ENCODE results near the gene RRP12. TPM values are rescaled to one million over a fixed set of nuclear protein-coding genes. Genes with fewer than 3 reads are reported as not detected.

The RRP12 gene
- total RNA-seq, 1 donor from 2014 or later: 104 TPM

DNA sequence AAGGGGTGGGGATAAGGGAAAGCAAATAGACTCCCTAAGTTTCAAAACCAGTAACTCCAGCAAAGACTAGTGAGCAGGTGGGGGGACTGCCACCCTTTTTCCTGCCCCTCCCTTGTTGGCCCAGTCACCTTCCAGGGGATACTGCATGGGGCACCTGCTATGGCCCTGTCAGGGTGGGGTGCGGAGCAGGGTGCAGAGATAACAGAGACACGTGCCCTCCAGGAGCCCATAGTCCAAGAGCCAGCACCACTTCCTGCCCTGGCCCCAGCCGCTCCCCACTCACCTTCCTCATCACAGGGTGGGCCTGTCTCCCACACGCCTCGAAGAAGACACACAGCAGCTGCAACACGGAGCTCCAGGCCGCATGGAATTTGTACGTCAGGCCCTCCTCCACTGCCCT is 20.6 kb downstream of the RRP12 start:
- peaks cover 21% of the 10 kb centered on the region for H3K36me3 Mint-ChIP-seq (ENCODE audit: low read depth)
- no peaks in the 10 kb centered on the region for H3K9me3 Mint-ChIP-seq
- intact Hi-C loops (cut with micrococcal nuclease): no loop called here
- DNase-seq (ENCODE audit: low spot score): no peak
- H3K4me1 Mint-ChIP-seq (ENCODE audit: low read depth): no peaks in the 10 kb centered on the region
- no peak overlapping the region for H3K4me3 Mint-ChIP-seq
- no peak overlapping the region for H3K27ac Mint-ChIP-seq
- H3K27me3 Mint-ChIP-seq (ENCODE audit: insufficient read depth): no peaks in the 10 kb centered on the region

DNA sequence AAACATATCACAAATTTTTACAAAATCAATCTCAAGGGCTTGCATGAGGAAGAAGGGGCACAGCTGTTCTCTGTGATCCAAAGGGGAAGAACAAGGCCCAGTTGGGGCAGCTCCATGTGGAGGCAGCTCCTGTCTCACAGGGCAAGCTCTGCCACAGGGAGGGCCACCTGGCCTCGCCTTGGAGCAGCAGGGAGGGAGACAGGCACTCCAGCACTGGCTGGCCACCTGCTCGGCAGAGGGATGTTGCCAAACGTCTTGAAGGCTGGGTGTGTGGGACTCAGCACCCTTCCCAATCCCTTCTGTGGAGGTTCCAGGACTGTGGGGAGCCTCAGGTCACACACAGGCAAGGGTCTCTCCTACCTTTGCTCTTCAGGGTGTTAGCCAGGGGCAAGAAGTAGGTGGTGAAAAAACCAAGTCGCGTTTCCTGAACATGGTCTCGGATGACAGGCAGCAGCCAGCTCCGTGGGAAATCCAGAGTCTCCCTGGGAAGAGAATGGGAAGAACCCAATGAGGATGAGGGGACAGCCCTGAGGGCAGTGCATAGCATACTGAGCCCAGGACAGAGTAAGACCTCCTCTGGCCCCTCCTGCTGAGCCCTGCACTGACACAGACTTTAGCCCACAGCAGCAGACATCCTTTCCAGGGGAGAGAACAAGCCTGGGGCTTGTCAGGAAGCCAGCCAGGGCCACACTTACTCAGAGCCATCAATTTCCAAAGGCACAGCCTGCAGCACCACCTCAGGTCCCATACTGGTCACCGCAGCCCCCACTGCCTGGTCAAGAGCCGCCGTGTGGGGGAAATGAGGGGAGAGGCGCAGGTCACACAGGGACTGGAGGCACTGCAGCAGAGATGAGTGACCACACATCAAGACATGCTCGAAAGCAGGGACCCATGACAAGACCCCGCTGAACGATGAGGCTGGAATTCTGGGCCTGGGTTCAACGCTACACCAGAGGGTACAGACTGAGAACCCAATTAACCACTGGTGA is 21.9 kb downstream of the RRP12 start:
- DNase-seq (ENCODE audit: low spot score): no peak
- no peak overlapping the region for H3K4me3 Mint-ChIP-seq
- H3K36me3 Mint-ChIP-seq (ENCODE audit: low read depth): peaks cover 20% of the 10 kb centered on the region
- no peaks in the 10 kb centered on the region for H3K9me3 Mint-ChIP-seq
- no peaks in the 10 kb centered on the region for H3K4me1 Mint-ChIP-seq (ENCODE audit: low read depth)
- no peak overlapping the region for H3K27ac Mint-ChIP-seq
- intact Hi-C loops (cut with micrococcal nuclease): no loop called here
- H3K27me3 Mint-ChIP-seq (ENCODE audit: insufficient read depth): no peaks in the 10 kb centered on the region

DNA sequence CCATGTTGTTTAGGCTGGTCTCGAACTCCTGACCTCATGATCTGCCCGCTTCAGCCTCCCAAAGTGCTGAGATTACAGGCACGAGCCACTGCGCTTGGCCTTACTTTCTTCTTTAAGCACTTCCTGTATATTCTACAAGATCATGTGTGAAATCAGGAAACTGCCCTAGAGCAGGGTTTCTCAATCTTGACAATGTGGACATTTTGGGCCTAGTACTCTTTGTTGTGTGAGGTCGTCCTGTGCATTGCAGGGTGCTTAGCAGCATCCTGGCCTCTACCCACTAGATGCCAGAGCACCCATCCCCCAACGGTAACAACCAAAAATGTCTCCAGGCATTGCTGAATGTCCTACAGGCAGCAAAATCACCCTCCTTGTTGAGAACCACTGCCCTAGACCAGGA is 24.7 kb downstream of the RRP12 start:
- no peaks in the 10 kb centered on the region for H3K4me1 Mint-ChIP-seq (ENCODE audit: low read depth)
- H3K27me3 Mint-ChIP-seq (ENCODE audit: insufficient read depth): no peaks in the 10 kb centered on the region
- no peak overlapping the region for H3K27ac Mint-ChIP-seq
- peaks cover 21% of the 10 kb centered on the region for H3K36me3 Mint-ChIP-seq (ENCODE audit: low read depth)
- H3K4me3 Mint-ChIP-seq: no peak overlapping the region
- intact Hi-C loops (cut with micrococcal nuclease): no loop called here
- H3K9me3 Mint-ChIP-seq: no peaks in the 10 kb centered on the region
- no peak for DNase-seq (ENCODE audit: low spot score)

DNA sequence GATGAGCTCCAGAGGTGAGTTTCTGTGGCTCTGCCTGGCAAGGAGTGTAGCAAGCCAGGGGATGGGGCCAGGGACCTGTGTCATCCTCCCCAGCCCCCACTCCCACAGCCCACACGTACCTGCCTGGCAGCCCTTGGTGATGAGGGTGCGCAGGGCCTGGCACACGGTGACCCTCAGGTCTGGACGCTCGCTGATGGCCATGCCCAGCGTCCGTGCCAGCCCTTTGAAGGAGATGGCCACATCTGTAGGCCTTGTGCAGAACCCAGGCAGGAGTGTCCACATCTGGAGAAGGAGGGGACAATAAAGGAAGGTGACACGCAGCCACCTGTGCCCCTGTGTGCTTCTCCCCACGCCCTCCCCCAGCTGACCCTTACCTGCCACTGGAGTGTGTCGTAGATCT is 27.7 kb downstream of the RRP12 start:
- no peak for DNase-seq (ENCODE audit: low spot score)
- intact Hi-C loops (cut with micrococcal nuclease): no loop called here
- Mint-ChIP-seq H3K27ac (no peak overlapping the region), H3K4me1 (ENCODE audit: low read depth) (no peaks in the 10 kb centered on the region), H3K9me3 (no peaks in the 10 kb centered on the region), H3K36me3 (ENCODE audit: low read depth) (peaks cover 19% of the 10 kb centered on the region), H3K27me3 (ENCODE audit: insufficient read depth) (no peaks in the 10 kb centered on the region), H3K4me3 (no peak overlapping the region)

DNA sequence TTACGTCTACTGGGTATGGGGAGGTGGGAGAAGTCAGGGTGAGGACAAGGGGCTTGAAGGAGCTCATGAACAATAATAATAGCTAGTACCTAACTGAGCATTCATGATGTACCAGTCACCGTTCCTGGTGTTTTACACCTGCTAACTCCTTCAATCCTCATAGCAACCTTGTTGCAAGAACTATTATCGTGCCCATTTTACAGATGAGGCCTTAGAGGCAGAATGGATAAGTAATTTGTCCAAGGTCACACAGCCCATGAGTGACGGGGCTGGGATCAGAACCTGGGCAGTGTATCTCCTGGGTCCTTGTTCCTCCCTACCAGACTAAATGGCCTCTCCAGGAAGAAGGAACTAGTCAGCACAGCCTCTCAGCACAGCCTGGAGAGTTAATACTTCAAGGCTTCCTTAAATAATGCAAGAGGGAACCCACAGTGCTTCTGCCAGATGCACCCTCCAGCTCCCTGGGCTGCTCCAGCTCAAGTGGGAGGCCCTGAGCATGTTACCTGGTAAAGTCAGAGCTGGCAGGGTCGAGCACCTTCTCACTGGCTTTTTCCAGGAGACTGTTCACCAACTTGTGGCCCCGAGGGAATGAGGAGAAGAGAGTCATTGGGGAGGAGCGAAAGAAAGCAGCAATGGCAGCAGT is 28.8 kb downstream of the RRP12 start:
- intact Hi-C loops (cut with micrococcal nuclease): no loop called here
- DNase-seq (ENCODE audit: low spot score): no peak
- Mint-ChIP-seq H3K4me1 (ENCODE audit: low read depth) (no peaks in the 10 kb centered on the region), H3K27me3 (ENCODE audit: insufficient read depth) (no peaks in the 10 kb centered on the region), H3K9me3 (no peaks in the 10 kb centered on the region), H3K36me3 (ENCODE audit: low read depth) (peaks cover 21% of the 10 kb centered on the region), H3K27ac (no peak overlapping the region), H3K4me3 (no peak overlapping the region)

DNA sequence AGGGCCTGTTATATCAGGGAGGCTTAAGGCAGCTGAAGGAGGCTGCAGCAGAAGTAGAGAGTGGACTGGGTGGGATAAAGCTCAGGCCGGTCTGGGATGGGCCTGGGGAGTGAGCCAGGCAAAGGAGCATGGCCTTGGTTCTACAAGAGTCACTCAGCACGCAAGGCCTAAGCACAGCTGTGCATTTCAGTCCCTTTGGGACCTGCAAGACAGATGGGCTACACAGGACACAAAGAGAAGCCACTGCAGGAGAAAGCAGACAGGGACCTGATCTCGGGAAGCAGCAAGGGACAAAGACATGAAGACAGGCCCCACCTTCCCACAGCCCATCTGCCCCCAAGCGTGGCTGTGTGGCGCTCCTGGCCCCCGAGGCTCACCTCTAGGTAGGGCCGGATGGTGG is 29.4 kb downstream of the RRP12 start:
- Mint-ChIP-seq H3K4me1 (ENCODE audit: low read depth) (no peaks in the 10 kb centered on the region), H3K4me3 (no peak overlapping the region), H3K27ac (no peak overlapping the region), H3K27me3 (ENCODE audit: insufficient read depth) (no peaks in the 10 kb centered on the region), H3K9me3 (no peaks in the 10 kb centered on the region), H3K36me3 (ENCODE audit: low read depth) (peaks cover 23% of the 10 kb centered on the region)
- intact Hi-C loops (cut with micrococcal nuclease): no loop called here
- DNase-seq (ENCODE audit: low spot score): no peak

DNA sequence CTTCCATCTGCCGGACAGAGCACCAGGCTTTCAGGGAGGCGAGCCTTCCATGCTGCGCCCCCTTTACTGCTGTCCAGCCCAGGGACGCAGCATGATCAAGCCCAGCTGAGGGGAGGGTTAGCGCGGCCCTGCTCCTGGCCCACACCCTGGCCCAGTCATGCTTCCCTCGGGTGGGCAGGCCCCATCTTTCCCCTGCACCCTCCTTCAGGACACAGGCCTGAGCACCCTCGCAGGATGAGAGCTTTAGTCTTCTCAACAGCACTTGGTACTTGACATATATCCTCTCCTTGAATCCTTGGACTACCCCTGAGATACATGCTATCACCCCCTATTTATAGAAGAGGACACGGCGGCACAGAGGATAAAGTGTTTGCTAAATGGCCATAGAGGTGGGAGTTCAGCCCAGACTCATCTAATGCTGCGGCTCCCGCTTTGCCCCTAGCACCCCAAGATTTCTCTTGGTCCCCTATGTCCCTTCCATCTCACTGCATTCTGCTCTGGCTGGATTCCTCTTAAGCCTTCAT is 34.0 kb downstream of the RRP12 start:
- H3K36me3 Mint-ChIP-seq (ENCODE audit: low read depth): peaks cover 38% of the 10 kb centered on the region
- no peaks in the 10 kb centered on the region for H3K4me1 Mint-ChIP-seq (ENCODE audit: low read depth)
- no peaks in the 10 kb centered on the region for H3K9me3 Mint-ChIP-seq
- no peak for DNase-seq (ENCODE audit: low spot score)
- no peak overlapping the region for H3K27ac Mint-ChIP-seq
- no peak overlapping the region for H3K4me3 Mint-ChIP-seq
- H3K27me3 Mint-ChIP-seq (ENCODE audit: insufficient read depth): no peaks in the 10 kb centered on the region
- intact Hi-C loops (cut with micrococcal nuclease): no loop called here

DNA sequence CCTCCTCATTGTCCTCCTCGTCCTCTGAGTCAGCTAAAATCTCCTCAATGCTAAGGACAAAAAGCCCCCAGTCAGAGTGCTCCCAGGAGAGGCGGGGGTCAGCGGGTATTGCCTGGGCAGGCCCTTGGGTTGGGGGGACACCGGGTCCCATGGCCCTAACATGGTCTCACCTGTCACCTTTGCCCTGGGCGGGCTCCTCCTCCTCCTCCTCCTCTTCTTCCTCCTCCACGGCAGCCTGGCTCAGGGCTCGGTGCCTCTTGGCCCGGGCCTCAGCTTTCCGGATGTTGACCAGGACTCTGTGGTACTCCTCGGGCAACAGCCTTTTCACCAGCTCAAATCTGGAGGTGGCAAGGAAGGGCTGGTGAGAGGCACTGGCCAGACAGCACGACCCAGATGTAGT is 34.6 kb downstream of the RRP12 start:
- Mint-ChIP-seq H3K36me3 (ENCODE audit: low read depth) (peaks cover 37% of the 10 kb centered on the region), H3K4me1 (ENCODE audit: low read depth) (no peaks in the 10 kb centered on the region), H3K4me3 (no peak overlapping the region), H3K27ac (no peak overlapping the region), H3K9me3 (no peaks in the 10 kb centered on the region), H3K27me3 (ENCODE audit: insufficient read depth) (no peaks in the 10 kb centered on the region)
- no peak for DNase-seq (ENCODE audit: low spot score)
- intact Hi-C loops (cut with micrococcal nuclease): no loop called here

DNA sequence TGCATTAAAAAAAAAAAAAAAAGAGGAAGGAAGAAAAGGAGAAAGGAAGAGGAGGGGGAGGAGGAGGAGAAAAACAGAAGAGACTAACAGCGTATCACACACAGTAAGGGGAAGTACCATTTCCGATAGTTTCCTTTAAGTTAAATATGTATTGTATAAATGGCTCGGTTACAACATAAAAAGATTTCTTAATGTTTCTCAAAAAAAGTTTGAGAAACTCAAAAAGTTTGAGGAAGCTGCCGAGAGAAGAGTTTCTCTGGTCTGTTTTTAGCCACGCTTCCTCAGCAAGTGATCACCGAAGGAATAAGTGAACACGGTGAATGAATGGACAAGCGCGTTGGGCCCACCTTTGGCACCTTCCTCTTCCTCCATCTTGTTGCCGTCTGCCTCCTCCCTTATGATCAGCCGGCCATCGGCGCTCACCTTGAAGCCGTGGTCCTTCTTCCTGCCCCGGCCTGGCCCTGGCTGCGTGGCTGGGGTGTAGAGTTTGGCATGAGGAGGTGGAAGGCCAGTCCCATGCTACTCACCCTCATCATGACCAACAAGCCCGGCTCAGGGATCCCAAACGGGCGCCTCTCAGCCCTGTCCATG is 35.3 kb downstream of the RRP12 start:
- H3K9me3 Mint-ChIP-seq: no peaks in the 10 kb centered on the region
- intact Hi-C loops (cut with micrococcal nuclease): no loop called here
- H3K4me3 Mint-ChIP-seq: no peak overlapping the region
- no peaks in the 10 kb centered on the region for H3K27me3 Mint-ChIP-seq (ENCODE audit: insufficient read depth)
- no peak overlapping the region for H3K27ac Mint-ChIP-seq
- no peaks in the 10 kb centered on the region for H3K4me1 Mint-ChIP-seq (ENCODE audit: low read depth)
- no peak for DNase-seq (ENCODE audit: low spot score)
- peaks cover 36% of the 10 kb centered on the region for H3K36me3 Mint-ChIP-seq (ENCODE audit: low read depth)

DNA sequence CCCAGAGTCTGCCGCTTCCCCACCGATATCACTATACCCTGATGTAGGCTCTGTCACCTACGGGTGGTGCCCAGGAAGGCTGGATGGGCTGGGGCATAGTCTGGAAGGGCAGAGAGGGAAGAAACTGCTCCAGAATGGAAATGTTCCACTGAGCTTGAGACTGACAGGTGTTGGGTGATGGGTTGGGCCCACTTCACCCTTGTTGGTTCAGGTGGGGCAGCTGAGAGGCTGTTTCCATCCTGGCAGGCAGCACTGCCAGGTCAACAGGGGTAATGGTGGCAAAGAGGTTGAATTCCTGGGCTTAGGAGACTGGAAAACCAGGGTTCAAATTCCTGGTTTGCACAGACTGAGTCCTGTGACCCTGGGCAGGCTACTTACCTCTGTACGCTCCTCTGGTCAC is 38.1 kb downstream of the RRP12 start:
- Mint-ChIP-seq H3K4me3 (no peak overlapping the region), H3K9me3 (no peaks in the 10 kb centered on the region), H3K27ac (no peak overlapping the region), H3K4me1 (ENCODE audit: low read depth) (no peaks in the 10 kb centered on the region), H3K27me3 (ENCODE audit: insufficient read depth) (no peaks in the 10 kb centered on the region), H3K36me3 (ENCODE audit: low read depth) (peaks cover 39% of the 10 kb centered on the region)
- no peak for DNase-seq (ENCODE audit: low spot score)
- intact Hi-C loops (cut with micrococcal nuclease): no loop called here

DNA sequence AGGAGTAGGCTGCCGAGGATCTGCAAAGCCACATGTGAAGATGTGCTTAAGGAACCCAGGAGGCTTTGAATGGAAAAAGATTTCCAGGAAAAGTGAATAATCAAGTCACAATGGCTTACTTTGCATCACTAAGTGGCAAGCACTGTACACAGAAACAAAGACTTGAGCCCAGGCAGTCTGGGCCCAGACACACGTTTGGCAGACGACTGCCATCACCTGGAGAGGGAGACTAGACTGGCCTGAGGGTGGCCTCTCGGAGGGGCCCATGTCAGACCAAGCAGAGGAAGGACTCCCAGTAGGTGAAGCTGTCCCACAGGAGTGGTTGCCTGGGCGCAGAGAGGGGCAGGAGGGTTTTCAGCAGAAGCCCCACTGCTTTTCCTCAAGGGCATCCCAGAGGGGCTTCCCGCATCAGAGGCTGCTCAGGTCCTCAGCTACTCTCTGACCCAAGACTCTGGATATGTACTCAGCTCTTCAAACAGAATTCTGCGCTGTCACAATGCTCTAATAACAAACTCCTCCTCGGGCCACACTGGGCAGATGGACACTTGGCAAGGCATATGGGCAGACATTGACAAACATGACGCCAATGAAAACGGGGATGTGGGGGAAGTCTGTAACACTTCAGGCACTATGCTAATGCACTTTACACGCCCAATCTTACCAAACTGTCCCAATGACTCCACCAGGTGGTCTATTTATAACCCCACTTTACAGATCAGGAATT is 38.7 kb downstream of the RRP12 start:
- no peak for DNase-seq (ENCODE audit: low spot score)
- Mint-ChIP-seq H3K4me1 (ENCODE audit: low read depth) (no peaks in the 10 kb centered on the region), H3K36me3 (ENCODE audit: low read depth) (peaks cover 38% of the 10 kb centered on the region), H3K9me3 (no peaks in the 10 kb centered on the region), H3K4me3 (no peak overlapping the region), H3K27me3 (ENCODE audit: insufficient read depth) (no peaks in the 10 kb centered on the region), H3K27ac (no peak overlapping the region)
- intact Hi-C loops (cut with micrococcal nuclease): no loop called here

DNA sequence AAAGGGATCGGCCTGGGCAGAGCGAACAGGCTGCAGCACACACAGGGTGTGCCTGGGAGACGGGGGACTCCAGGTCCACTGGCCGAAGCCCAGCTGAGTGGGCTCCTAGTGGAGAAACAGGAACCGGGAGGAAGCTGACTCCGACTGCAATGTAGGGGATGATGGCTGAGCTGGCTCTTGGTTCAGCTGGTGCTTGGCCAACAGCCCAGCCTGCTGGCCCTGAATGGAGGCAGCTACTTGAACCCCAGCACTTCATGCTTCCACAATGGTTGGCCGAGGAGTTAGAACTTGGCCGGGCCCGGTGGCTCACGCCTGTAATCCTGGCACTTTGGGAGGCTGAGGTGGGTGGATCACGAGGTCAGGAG is 39.6 kb downstream of the RRP12 start:
- Mint-ChIP-seq H3K36me3 (ENCODE audit: low read depth) (peaks cover 35% of the 10 kb centered on the region), H3K4me3 (no peak overlapping the region), H3K4me1 (ENCODE audit: low read depth) (no peaks in the 10 kb centered on the region), H3K27ac (no peak overlapping the region), H3K27me3 (ENCODE audit: insufficient read depth) (no peaks in the 10 kb centered on the region), H3K9me3 (no peaks in the 10 kb centered on the region)
- no peak for DNase-seq (ENCODE audit: low spot score)
- intact Hi-C loops (cut with micrococcal nuclease): no loop called here

Data from activated T-helper 1 cell treated with anti-CD3 and anti-CD28 coated beads, Interleukin-12 subunit alpha, Interleukin-12 subunit beta, Interleukin-2, Interleukin-4 antibody, amounts not matched to agents 30 ng/mL and 10 ng/mL and 1 ng/mL, durations not matched to agents 14 hours and 24 hours and 36 hours (primary cell).